Measurements from ENCODE around the gene APOC3.

APOC3 gene

DNA sequence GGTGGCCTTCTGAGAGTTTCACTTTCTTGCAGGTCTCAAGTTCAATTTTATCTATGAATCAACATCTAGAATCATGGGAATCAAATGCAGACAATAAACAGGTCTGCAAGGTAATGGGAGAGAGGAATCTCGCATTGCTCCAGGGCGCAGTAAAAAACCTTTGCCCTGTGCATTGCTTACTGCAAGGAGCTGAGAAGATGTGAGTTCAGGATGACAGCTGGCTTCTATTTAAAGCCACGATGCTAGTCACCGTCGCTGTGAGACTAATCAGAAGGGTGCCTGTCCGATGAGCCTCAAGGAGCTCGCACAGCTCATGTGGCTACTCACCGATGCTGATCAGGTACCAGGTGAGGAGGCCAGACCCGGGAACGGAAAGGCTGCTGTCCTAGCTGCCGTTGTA lies 37.9 kb downstream of the APOC3 start:
- TF ChIP-seq, protein P1, sequence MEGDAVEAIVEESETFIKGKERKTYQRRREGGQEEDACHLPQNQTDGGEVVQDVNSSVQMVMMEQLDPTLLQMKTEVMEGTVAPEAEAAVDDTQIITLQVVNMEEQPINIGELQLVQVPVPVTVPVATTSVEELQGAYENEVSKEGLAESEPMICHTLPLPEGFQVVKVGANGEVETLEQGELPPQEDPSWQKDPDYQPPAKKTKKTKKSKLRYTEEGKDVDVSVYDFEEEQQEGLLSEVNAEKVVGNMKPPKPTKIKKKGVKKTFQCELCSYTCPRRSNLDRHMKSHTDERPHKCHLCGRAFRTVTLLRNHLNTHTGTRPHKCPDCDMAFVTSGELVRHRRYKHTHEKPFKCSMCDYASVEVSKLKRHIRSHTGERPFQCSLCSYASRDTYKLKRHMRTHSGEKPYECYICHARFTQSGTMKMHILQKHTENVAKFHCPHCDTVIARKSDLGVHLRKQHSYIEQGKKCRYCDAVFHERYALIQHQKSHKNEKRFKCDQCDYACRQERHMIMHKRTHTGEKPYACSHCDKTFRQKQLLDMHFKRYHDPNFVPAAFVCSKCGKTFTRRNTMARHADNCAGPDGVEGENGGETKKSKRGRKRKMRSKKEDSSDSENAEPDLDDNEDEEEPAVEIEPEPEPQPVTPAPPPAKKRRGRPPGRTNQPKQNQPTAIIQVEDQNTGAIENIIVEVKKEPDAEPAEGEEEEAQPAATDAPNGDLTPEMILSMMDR (conservative IDR thresholded peaks at IDR 0.05; ENCODE audit: low read length): no peak
- no peak overlapping the region for H3K4me3 ChIP-seq (ENCODE audit: low read length)

DNA sequence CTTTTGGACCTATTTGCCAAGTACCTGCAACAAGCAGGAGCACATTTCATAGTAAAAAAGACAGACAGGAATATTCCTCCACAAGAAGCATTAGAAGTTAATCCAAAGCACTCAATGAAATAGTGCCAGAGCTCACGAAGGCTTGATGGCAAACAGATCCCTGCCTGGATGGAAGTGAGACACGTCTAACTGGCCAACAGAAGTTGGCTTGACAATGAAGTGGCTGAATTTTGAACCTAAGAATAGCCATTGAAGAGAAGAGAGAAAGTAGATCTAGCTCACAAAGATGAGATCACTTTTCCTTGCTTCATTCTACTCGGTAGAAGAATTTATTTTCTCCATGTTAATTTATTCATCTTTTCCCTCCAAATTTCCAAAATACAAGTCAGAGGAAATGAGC lies 38.4 kb downstream of the APOC3 start:
- TF ChIP-seq, protein P1 (conservative IDR thresholded peaks at IDR 0.05; ENCODE audit: low read length): no peak
- DNase-seq (ENCODE audit: low read depth): no peak
- no peak overlapping the region for H3K4me3 ChIP-seq (ENCODE audit: low read length)

More for the DNA sequence above, 37.9 kb downstream of the APOC3 start:
- DNase-seq (ENCODE audit: low read depth): no peak

DNA sequence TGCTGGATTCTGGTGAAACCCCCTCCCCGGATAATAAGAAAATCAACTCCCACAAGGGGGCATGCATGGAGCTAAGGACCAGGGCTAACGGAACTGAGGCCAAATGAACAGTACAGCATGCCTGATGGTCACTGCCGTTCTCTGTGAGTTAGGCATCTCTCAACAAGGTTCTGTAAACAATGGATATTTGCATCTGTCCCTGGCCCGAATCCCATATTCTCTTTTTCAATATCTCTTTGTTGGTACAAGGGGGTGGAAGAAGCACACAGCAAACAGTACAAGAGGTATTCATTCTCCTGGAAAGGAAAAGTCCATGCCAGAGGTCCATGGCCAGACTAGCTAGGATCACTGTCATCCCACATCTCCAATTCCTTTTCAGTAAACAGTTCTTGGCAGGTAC lies 39.9 kb downstream of the APOC3 start:
- DNase-seq (ENCODE audit: low read depth): no peak
- no peak overlapping the region for H3K4me3 ChIP-seq (ENCODE audit: low read length)
- TF ChIP-seq, protein P1 (conservative IDR thresholded peaks at IDR 0.05; ENCODE audit: low read length): no peak

DNA sequence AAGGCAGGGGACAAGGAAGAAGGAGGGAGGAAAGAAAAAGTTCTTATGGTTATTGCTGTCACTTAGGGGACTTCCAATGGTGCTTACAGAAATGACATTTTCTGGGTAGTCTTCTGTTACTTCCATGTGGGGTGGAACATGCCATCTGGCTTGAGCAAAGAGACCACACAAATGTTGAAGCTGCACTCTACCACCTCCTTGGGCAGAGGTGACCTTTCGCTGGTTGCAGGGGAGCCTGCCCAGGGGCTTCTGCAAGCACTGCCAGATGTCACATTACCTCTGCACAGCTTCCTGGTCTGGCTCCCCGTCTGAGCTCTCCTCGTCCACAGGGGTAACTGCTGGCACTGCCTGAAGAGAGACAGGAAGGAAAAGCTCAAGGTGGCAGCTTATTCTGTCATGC lies 40.3 kb downstream of the APOC3 start:
- TF ChIP-seq, protein P1 (conservative IDR thresholded peaks at IDR 0.05; ENCODE audit: low read length): no peak
- no peak overlapping the region for H3K4me3 ChIP-seq (ENCODE audit: low read length)
- no peak for DNase-seq (ENCODE audit: low read depth)

DNA sequence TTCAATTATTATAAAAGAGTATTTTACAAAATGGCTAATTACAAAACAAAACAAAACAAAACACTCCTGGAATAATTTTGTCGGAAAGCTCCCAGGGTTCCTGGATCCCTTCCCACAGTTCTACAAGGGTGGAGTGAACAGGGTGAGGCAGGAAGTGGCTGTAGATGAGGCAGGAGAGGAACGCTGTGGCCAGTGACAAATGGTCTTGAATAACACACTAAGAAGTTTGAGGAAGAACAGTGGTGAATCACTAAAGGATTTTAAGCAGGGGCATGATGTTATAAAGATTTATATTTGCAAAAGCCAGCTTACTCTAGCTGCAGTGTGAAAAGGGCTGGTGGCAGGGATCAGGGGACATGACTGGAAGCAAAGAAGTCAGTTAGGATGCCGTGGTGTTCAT lies 41.5 kb downstream of the APOC3 start:
- TF ChIP-seq, protein P1 (conservative IDR thresholded peaks at IDR 0.05; ENCODE audit: low read length): no peak
- DNase-seq (ENCODE audit: low read depth): peak; percentile 96
- no peak overlapping the region for H3K4me3 ChIP-seq (ENCODE audit: low read length)

DNA sequence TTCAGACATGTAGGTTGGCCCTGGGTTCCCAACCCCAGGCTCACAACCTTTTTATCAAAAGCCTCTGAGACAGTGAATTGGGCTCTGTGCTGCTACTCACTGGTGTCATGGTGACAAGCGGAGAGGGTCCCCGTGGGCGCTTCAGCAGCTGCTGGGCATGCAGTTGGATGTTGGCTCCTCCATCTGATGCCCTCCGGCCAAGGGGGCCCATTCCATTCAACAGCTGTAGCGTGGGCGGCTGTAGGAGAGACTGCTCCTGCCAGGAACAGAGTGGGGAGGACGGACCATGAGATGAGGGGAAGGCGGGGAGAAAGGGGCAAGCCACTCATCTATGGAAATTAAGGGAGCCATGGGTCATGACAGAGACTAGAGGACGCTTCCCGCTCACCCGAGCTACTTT lies 43.7 kb downstream of the APOC3 start:
- H3K4me3 ChIP-seq (ENCODE audit: low read length): no peak overlapping the region
- no peak for DNase-seq (ENCODE audit: low read depth)
- TF ChIP-seq, protein P1 (conservative IDR thresholded peaks at IDR 0.05; ENCODE audit: low read length): no peak

DNA sequence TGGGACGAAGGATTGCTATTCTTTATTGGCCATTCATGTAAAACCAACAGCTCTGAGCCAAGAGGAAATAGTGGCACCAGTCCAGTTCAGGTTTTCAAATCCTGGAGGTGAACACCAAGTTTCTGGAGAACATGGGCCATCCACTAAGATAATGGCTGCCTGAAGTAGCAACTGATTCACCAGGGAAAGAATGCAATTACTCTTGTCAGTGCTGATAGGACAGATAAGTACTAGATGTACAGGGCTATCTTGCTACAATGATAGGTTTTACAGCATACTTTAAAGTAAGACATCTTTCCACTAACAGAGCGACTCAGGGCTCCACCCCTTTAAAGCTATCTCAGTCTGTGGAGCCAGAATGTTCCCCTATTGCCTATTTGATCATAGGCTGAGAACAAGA lies 44.5 kb downstream of the APOC3 start:
- no peak overlapping the region for H3K4me3 ChIP-seq (ENCODE audit: low read length)
- TF ChIP-seq, protein P1 (conservative IDR thresholded peaks at IDR 0.05; ENCODE audit: low read length): no peak
- no peak for DNase-seq (ENCODE audit: low read depth)
